HG02610 (cell line): Measurements from ENCODE around the gene FAM185A.
"Not testable (repeated sequence)": the region's sequence is repeated elsewhere in the genome, so short reads cannot be mapped to it uniquely, and the experiment has no call there.

Experiments used
- ATAC-seq: cut with Tn5 transposase; IDR thresholded peaks from one replicate; pipeline ENCODE4 v1.9.1; 2021; ENCODE audit warnings: mild to moderate bottlenecking, moderate library complexity; ENCODE audit not compliant: unreplicated experiment

FAM185A gene

DNA sequence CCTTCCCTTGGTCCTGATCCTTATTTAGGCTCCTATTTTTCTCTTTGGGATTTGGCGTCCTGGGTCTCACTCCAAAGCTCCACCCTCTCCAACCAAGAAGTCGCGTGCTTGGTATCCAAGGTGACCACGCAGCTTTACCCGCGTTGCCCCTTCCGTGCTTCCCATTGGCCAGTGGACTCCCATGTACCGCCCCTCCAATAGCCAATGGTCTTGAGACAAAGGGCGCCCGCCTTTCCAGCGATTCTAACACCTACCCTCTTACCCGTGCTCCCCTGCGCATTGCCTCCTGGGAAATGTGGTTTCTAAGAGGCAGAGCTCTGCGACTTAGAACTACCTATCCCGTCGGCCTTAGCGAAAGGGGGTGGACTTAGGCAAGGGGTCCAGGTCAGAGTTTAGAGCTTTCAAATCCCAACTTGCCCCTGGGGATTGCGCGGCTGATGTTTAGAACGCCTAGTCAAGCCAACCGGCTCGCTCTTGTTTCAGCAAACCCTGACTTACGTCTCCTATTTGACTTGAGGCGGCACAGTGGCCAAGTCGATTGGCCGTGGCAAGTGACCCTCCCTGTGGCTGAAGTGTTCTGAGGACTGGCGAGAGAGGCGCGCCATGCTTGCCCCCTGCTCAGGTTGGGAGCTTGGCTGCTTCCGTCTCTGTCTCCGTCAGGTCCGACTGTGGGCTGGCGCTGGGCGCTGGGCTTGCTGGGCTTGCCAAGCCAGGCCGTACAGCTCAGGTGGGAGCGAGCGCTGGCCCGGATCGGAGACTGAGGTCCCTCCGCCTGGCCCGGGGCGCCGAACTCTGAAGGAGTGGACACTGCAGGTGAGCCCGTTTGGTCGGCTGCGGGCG lies at the start of gene FAM185A:
Gene FAM185A, plus strand, starts transcription at position 395 of the 840 bp plus-strand sequence. Its CDS starts 209 bp downstream, at position 604.
- peak; percentile 98 for ATAC-seq

GRCh38 chr7:102713011-102713690 lies 35.6 kb upstream of the FAM185A start:
- ATAC-seq = peak; percentile 69

DNA sequence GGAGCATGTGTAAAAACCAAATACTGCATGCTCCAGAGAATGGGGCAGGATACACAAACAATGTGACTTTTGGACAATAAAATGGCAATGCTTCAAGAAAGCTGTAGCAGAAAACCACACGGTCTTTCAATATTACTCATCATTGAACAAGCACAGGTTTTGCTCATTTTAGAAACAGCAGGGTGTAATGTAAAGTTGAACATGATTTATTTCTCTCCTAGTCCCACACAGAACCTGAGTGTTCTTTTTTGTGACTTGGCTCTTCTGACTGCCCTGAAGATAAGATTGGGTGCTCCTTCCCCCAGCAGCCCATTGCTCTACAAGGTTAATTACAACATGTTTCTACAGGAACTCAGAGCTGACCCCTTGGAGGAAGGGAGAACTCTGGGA lies 35.1 kb upstream of the FAM185A start:
- ATAC-seq = peak; percentile 87

- ATAC-seq = not testable (repeated sequence)
Observed at GRCh38 chr7:102714774-102715522, 33.9 kb upstream of the FAM185A start.

- peak; percentile 33 for ATAC-seq
Observed at GRCh38 chr7:102715718-102716117, 33.1 kb upstream of the FAM185A start.

DNA sequence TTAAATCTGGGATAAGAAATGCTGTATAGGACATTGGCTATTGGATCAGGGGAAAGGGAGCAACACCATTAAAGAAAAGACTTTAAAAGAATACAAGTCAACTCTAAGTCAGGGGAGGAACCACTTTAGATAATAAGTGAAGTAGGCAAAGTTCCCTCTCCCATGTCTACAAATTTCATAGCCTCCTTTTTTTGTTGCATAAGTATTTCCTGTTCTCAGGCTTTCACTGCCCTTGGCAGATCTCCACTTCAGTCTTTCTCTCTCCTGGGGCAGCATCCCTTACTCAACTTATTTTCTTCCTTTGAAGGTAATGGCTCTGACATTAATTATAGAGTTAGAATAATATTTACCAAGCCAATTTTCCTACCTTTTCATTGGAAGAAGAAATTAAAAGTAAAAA lies 30.3 kb upstream of the FAM185A start:
- ATAC-seq = not testable (repeated sequence)

- ATAC-seq = not testable (repeated sequence)
Observed at GRCh38 chr7:102726170-102726569, 22.6 kb upstream of the FAM185A start.

DNA sequence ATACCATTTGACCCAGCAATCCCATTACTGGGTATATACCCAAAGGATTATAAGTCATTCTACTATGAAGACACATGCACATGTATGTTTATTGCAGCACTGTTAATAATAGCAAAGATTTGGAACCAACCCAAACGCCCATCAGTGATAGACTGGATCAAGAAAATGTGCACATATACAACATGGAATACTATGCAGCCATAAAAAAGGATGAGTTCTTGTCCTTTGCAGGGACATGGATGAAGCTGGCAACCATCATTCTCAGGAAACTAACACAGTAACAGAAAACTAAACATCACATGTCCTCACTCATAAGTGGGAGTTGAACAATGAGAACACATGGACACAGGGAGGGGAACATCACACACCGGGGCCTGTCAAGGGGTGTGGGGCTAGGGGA lies 19.1 kb upstream of the FAM185A start:
- not testable (repeated sequence) for ATAC-seq

GRCh38 chr7:102730431-102730830 lies 18.4 kb upstream of the FAM185A start:
- not testable (repeated sequence) for ATAC-seq

GRCh38 chr7:102742002-102742771 lies 6.6 kb upstream of the FAM185A start:
- ATAC-seq = not testable (repeated sequence)

- not testable (repeated sequence) for ATAC-seq
Observed at GRCh38 chr7:102743861-102744260, 4.9 kb upstream of the FAM185A start.

GRCh38 chr7:102745494-102746288 lies 3.1 kb upstream of the FAM185A start:
- ATAC-seq = not testable (repeated sequence)

DNA sequence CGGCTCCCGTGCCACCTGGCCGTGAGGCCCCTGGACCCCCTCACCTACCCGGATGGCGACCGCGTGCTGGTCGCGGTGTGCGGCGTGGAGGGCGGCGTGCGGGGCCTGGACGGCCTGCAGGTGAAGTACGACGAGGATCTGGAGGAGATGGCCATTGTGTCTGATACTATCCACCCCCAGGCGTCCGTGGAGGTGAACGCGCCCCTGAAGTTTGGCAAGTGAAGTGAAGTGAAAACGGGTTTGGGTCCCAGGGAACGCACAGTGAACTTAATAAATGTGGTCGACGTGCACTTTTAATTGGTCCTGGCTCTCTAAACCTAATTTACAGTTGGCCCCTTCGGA lies 617 bp downstream of the FAM185A start:
- ATAC-seq = not testable (repeated sequence)

- ATAC-seq = not testable (repeated sequence)
Observed at GRCh38 chr7:102758227-102758626, 9.4 kb downstream of the FAM185A start.

- peak; percentile 49 for ATAC-seq
Observed at GRCh38 chr7:102759934-102760333, 11.1 kb downstream of the FAM185A start.

GRCh38 chr7:102761234-102761633 lies 12.4 kb downstream of the FAM185A start:
- ATAC-seq = not testable (repeated sequence)

DNA sequence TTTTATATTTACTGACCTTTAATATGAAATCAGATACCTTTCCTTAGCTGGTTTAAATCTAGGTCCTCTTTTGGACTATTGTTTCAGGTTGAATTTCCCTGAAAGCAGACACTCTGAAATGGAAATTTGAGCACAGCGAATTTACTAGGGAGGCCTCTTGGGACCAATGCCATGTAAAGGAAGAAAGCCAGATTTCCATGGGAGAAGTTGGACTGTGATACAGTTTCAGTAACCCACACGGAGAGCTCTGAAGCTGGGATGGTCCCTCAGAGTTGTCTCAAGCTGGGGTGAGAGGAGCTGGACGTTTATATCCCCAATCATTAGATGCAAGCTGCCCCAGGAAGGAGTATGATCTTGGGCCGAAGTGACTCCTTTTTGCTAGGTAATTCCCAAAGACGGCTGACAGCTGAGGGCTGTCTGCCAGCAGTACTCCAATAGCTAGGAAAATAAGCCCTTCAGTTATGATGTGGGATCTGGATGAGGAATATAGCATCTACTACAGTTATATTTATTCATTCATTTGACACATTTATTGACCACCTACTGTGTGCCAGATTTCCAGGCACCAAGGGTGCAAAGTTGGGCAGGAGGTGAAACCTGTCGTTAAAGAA lies 14.6 kb downstream of the FAM185A start:
- not testable (repeated sequence) for ATAC-seq

DNA sequence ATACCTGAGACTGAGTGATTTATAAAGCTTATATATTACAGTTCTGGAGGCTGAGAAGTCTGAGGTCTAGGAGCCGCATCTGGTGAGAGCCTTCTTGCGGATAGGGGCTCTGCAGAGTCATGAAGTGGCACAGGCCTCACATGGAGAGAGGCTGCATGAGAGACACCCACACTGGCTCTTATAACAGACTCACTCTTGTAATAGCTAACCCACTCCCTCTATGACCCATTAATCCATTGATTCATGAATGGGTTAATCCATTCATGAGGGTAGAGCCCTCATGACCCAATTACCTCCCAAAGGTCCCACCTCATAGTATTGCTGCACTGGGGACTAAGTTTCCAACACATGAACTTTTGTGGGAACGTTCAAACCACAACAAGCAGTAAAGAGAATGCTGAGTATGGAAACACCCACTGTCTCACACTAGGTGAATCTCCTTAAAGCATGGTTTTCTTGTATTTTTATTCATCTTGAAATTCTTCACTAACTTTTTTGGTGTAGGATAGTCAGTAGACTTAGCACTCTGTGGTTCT lies 20.9 kb downstream of the FAM185A start:
- peak; percentile 62 for ATAC-seq

- peak; percentile 70 for ATAC-seq
Observed at GRCh38 chr7:102770467-102770866, 21.7 kb downstream of the FAM185A start.
